Mesodermal cell (in vitro differentiated cells): ENCODE data around the gene CORT.

Experiments
- H3K27ac ChIP-seq: 2 replicates; pipeline ENCODE4 v1.7.0; 2013; ENCODE audit warnings: mild to moderate bottlenecking, low read depth, low read length, moderate library complexity; ENCODE audit not compliant: severe bottlenecking
- H3K36me3 ChIP-seq: 2 replicates; pipeline ENCODE4 v1.7.1; 2013; ENCODE audit warnings: mild to moderate bottlenecking, low read length, moderate library complexity; ENCODE audit not compliant: control insufficient read depth, insufficient read depth
- H3K4me1 ChIP-seq: one replicate; pipeline ENCODE4 v1.7.1; 2013; ENCODE audit warnings: mild to moderate bottlenecking, low read length; ENCODE audit not compliant: insufficient read depth, control insufficient read depth, poor library complexity, severe bottlenecking
- H3K4me3 ChIP-seq: 2 replicates; pipeline ENCODE4 v1.7.0; 2013; ENCODE audit warnings: low read length, control low read depth, mild to moderate bottlenecking; ENCODE audit not compliant: insufficient read depth, poor library complexity, severe bottlenecking; ENCODE audit errors: extremely low read depth
- H3K9me3 ChIP-seq: 2 replicates; pipeline ENCODE4 v1.7.1; 2013; ENCODE audit warnings: mild to moderate bottlenecking, low read length, moderate library complexity; ENCODE audit not compliant: control insufficient read depth
- WGBS, 2 experiments: methylation state at CpG; one replicate each; pipeline ENCODE4 v1.1.5; 2013; ENCODE audit warnings: missing lambda C conversion rate in 2 of 2; ENCODE audit not compliant: insufficient coverage in 2 of 2; 5-methylcytosine and 5-hydroxymethylcytosine counted together

The CORT gene

DNA sequence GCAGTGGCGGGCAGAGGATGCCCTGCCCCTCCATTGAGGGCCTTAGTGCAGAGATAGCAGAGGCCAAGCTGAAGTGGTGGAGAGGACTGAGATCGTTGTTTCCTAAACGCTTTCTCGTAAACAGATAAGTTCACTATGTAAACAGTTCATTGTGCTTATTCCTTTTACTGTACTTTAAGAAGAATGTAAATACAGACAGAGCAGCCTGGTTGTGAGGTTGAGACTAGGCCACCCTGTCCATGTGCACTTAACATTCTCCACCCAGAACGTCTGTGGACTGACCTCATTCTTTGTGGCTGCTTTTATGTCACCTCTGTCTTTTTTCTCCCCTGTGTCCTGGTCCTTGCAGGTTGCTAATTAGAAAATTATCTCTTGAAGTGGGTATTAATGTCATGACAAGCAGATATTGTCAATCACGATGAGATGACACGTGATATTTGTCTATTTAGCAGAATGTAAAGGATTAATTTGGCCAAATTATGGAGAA is 11.1 kb upstream of the CORT start:
- peaks cover 8% of the 10 kb centered on the region for H3K4me1 ChIP-seq

DNA sequence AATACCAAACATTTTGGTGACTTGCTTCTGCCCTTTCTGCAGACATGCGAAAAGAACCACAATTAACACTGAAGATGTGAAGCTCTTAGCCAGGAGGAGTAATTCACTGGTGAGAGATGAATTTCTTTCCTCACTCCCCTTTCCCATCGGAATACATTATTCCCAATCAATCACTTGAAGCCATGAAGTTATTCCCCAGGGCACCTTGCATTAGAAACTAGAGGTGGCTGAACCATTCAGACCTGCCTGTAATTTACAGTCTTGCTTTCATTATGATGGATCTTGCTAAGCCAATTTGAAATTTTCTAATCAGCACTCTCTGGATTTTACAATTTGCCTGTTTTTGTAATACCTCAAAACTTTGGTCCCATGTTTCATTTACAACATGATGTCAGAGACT is 9.5 kb upstream of the CORT start:
- Histone ChIP-seq H3K36me3 (no peaks in the 10 kb centered on the region), H3K4me3 (no peak overlapping the region), H3K27ac (no peak overlapping the region), H3K9me3 (no peaks in the 10 kb centered on the region), H3K4me1 (peaks cover 8% of the 10 kb centered on the region)
- 88% methylated on average over 1 of the region's 2 CpGs; no CpG with 5 or more reads in 1 of the 2 experiments for WGBS, 2 experiments

More for the DNA sequence above, 11.1 kb upstream of the CORT start:
- Histone ChIP-seq H3K27ac (peak overlapping the region; percentile 47), H3K4me3 (no peak overlapping the region), H3K36me3 (no peaks in the 10 kb centered on the region), H3K9me3 (no peaks in the 10 kb centered on the region)
- WGBS, 2 experiments, result 91 to 100% methylated on average over 2 to 4 of the region's 7 CpGs

- Histone ChIP-seq H3K27ac (no peak overlapping the region), H3K4me1 (peaks cover 8% of the 10 kb centered on the region), H3K9me3 (no peaks in the 10 kb centered on the region), H3K4me3 (no peak overlapping the region), H3K36me3 (no peaks in the 10 kb centered on the region)
- WGBS, 2 experiments, result 93 to 100% methylated on average over 4 of the region's 5 CpGs
Measured at GRCh38 chr1:10440794-10441193, 9.0 kb upstream of the CORT start.

GRCh38 chr1:10444248-10444647 is 5.6 kb upstream of the CORT start:
- H3K4me1 ChIP-seq, result no peaks in the 10 kb centered on the region
- no peaks in the 10 kb centered on the region for H3K36me3 ChIP-seq
- H3K4me3 ChIP-seq, result no peak overlapping the region
- no peaks in the 10 kb centered on the region for H3K9me3 ChIP-seq
- WGBS, 2 experiments, result 83 to 98% methylated on average over 3 to 6 of the region's 6 CpGs
- H3K27ac ChIP-seq, result no peak overlapping the region

DNA sequence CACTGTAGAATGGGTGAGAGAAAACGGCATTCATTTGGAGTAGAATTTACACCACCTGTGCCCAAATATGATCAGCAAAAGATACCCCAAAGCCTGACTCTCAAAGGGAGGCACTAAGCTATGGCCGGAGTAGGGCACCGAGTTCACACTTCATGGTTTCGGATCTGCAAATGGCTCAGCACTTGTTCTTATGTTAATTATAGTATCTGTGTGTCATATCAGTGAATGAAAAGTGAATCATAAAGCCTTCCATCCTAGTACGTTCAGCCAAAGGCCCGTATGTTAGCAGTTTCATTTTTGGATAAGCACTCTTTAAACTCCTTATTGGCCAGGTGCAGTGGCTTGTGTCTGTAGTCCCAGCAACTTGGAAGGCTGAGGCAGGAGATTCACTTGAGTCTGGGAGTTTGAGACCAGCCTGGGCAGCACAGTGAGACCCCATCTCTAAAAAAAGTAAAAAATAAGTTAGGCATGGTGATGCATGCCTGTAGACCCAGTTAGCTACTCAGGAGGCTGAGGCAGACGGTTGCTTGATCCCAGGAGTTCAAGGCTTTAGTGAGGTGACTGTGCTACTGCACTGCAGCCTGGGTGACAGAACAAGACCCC is 4.9 kb upstream of the CORT start:
- Histone ChIP-seq H3K36me3 (no peaks in the 10 kb centered on the region), H3K9me3 (no peaks in the 10 kb centered on the region), H3K4me3 (no peak overlapping the region), H3K4me1 (no peaks in the 10 kb centered on the region), H3K27ac (no peak overlapping the region)
- WGBS, 2 experiments, result 91 to 100% methylated on average over 6 to 7 of the region's 7 CpGs

DNA sequence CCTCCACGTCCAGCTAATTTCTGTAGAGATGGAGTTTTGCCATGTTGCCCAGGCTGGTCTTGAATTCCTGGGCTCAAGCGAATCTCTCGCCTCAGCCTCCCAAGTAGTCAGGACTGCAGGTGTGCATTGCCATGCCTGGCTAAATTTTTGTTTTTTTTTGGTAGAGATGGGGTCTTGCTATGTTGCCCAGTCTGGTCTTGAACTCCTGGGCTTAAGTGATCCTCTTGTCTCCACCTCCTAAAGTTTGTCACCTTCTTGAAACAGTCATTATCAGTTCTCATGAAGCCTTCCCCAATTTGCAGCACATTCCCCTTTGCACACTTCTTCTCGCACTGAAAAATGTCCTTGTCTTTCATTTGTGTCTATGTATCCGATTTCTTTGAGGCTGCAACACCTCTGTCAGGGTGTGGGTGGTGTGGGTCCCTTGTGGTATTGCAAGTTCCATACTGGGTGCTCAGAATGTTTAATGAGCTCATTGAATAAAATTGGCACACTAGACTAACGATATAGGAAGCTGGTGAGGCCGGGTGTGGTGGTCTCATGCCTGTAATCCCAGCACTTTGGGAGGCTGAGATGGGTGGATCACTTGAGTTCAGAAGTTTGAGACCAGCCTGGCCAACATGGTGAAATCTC is 2.9 kb upstream of the CORT start:
- Histone ChIP-seq H3K27ac (no peak overlapping the region), H3K4me1 (peaks cover 9% of the 10 kb centered on the region), H3K9me3 (no peaks in the 10 kb centered on the region), H3K36me3 (no peaks in the 10 kb centered on the region), H3K4me3 (no peak overlapping the region)
- whole genome bisulfite sequencing, 2 experiments, result 97 to 98% methylated on average over 5 to 6 of the region's 7 CpGs

GRCh38 chr1:10450156-10450814 is 454 bp downstream of the CORT start:
- WGBS, 2 experiments, result 89 to 94% methylated on average over 16 to 21 of the region's 21 CpGs
- H3K9me3 ChIP-seq, result no peaks in the 10 kb centered on the region
- H3K36me3 ChIP-seq, result no peaks in the 10 kb centered on the region
- H3K4me1 ChIP-seq, result peaks cover 9% of the 10 kb centered on the region
- H3K27ac ChIP-seq, result no peak overlapping the region
- H3K4me3 ChIP-seq, result no peak overlapping the region

- H3K36me3 ChIP-seq, result peaks cover under 1% of the 10 kb centered on the region
- WGBS, 2 experiments, result 70 to 74% methylated on average over 4 of the region's 6 CpGs
- H3K9me3 ChIP-seq, result no peaks in the 10 kb centered on the region
- H3K4me1 ChIP-seq, result peaks cover 9% of the 10 kb centered on the region
- H3K4me3 ChIP-seq, result no peak overlapping the region
- peak overlapping the region; percentile 24 for H3K27ac ChIP-seq
Measured at GRCh38 chr1:10450836-10451235, 1.0 kb downstream of the CORT start.

DNA sequence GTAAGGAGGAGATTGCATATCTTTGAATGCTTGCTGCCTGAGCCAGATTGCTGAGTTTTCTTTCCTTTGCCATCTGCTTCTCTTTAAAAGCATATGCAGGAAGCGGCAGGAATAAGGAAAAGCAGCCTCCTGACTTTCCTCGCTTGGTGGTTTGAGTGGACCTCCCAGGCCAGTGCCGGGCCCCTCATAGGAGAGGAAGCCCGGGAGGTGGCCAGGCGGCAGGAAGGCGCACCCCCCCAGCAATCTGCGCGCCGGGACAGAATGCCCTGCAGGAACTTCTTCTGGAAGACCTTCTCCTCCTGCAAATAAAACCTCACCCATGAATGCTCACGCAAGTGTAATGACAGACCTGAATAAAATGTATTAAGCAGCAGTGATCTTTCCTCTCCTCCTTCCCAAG is 1.5 kb downstream of the CORT start:
- Histone ChIP-seq H3K9me3 (no peaks in the 10 kb centered on the region), H3K27ac (peak overlapping the region; percentile 24), H3K4me1 (peaks cover 9% of the 10 kb centered on the region), H3K36me3 (peaks cover 4% of the 10 kb centered on the region), H3K4me3 (no peak overlapping the region)
- WGBS, 2 experiments, result 20 to 31% methylated on average over 8 of the region's 10 CpGs

- Histone ChIP-seq H3K4me1 (peaks cover 16% of the 10 kb centered on the region), H3K9me3 (no peaks in the 10 kb centered on the region), H3K36me3 (peaks cover 31% of the 10 kb centered on the region), H3K27ac (no peak overlapping the region), H3K4me3 (no peak overlapping the region)
- 83 to 93% methylated on average over 3 to 4 of the region's 5 CpGs for WGBS, 2 experiments
Measured at GRCh38 chr1:10456048-10456447, 6.2 kb downstream of the CORT start.

DNA sequence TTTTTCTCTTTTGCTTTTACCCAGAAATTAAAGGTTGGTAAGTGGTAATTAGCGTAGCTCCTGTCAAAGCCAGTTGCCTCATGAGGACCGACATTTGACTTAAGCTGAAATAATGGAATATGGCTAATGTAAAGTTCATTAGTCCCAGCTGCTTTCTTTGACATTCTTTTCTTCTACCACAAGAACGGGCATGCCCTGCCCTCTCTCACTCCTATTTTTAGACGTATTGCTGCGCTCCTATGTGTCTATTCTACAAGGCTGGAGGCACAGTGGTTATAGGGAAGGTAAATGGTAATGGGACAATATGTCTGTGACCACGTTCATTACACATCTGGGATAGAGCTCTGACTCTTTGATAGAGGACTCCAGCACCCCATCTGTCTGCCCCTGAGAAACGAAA is 6.8 kb downstream of the CORT start:
- no peak overlapping the region for H3K4me3 ChIP-seq
- H3K27ac ChIP-seq, result no peak overlapping the region
- no peaks in the 10 kb centered on the region for H3K9me3 ChIP-seq
- peaks cover 10% of the 10 kb centered on the region for H3K4me1 ChIP-seq
- peaks cover 35% of the 10 kb centered on the region for H3K36me3 ChIP-seq
- 80 to 100% methylated on average over 1 of the region's 7 CpGs for WGBS, 2 experiments
